ENCODE data around the gene NSG1.
"Not testable (repeated sequence)": the region's sequence is repeated elsewhere in the genome, so short reads cannot be mapped to it uniquely, and the experiment has no call there.

The NSG1 gene, protein sequence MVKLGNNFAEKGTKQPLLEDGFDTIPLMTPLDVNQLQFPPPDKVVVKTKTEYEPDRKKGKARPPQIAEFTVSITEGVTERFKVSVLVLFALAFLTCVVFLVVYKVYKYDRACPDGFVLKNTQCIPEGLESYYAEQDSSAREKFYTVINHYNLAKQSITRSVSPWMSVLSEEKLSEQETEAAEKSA

DNA sequence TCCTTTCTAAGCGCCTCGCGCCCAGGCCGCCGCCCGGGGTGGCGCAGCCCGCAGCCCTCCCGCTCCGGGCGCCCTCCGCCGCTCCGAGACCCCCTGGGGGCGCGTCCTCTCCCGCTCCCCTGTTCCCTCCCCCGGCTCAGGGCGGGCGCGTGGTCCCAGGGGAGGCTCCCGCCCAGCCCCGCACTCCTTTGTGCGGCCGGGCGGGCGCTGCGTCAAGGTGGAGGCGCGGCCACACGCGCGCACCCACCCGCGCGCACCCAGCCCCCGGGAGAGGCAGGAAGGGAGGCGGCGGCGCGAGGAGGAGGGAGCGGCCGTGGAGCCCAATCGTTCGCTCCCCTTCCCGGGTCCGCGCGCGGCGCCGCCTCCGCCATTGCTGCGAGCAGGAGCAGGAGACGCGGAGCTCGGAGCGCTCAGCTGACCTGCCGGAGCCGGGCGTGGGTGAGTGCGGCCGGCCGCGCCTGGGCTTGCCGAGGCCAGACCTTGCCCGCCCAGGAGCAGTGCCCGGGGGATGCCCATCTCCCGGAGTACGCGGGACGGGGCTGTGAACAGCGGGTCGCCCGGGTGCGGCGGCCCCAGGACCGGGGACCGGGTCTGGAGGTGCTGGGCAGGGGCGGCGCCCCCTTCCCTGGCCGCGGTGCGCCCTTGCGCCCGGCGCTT, at the start of gene NSG1:
NSG1 (plus strand) TSS at position 367 of the 657 bp plus-strand sequence. CDS start 528 bp downstream, outside the sequence.
- no peak for DNase-seq

DNA sequence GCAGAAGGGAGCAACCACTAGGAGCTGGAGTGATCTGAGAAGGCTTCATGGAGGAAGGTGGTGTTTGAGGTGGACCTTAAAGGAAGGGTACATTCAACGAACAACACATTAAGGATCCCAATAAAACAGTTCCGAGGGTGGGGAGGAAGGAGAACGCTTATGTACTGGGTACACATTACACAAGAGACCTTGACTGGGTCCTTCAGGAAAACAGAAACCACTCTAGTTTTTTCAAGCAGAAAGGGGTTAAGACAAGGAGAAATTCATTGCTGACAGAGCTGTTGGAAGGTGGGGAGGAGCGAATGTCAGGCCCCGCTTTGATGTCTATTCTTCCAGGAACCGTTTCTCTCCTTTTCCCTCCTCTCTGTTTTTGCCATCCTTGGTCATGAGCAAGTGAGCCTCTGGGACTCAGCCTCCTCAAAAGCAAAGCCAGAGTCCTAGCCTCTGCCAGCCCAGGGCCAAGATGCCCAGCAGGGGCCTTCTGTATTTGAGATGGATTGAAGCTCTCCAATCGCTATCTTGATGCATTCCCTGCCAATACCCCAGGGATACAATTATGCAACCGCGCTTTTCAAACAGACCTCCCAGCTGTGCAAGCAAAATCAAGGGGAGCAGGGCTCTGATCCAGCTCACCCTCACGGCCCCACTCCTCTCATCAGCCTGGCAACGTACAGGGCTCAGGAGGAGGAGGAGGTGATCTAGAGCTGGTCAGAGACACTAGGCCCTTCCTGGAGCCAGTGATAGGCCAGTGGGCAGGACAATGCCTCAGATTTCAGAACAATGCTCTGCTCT, 48.5 kb upstream of the NSG1 start:
- peak; percentile 52 for DNase-seq

DNA sequence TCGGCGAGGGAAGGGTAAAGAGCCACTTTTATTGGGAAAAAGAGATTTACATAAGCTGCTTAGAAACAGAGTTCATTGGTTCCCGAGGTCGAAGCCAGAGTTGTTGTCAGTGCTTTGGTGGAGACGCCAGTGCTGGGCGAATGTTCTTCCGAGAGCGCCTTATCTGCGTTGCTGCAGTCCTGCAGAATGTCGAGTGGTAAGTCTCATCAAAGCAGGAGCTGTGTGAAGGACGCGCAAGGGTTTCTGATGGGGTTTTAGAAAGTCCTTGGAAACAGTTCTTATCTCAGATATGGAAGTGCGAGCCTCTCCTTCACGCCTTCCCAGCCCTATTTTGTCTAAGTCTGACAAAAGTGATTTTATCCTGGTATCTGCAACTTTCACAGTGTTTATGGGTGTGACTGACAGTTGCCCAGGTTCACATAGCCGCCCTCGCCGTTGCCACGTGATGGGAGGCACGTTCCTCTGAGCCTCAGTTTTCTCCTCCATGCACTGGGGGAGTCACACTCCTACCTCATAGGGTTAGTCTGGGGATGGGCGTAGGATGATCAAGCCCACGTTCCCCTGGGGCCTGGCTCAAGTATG, 47.3 kb upstream of the NSG1 start:
- no peak for DNase-seq

DNA sequence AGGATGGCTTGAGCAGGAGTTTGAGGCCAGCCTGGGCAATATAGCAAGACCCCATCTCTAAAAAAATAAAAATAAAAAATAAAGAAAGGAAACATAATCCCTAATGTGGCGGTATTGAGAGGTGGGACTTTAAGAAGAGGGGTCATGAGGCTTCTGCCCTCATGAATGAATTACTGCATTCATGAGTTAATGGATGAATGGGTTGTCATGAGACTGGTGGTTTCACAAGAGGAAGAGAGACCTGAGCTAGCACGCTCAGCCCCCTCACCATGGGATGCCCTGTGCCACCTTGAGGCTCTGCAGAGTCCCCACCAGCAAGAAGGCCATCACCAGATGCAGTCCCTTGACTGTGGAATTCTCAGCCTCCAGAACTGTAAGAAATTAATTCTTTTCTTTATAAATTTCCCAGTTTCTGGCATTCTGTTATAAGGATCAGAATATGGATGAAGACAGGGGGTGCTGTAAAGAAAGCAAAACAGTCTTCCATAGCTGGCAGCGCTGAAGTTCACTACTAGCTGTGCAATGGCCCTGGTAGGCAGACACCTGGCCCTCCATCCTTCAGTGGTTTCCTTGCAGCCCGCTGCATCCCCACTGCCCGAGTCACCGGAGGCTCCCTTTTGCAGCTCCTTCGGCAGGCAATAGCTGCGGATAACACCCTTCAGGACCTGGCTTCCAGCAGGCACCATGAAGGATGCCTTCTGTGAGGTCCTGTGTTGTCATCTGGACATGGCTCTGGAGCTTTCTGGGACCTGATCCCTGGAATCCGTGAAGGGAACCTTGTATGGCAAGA, 44.8 kb upstream of the NSG1 start:
- DNase-seq, result no peak

DNA sequence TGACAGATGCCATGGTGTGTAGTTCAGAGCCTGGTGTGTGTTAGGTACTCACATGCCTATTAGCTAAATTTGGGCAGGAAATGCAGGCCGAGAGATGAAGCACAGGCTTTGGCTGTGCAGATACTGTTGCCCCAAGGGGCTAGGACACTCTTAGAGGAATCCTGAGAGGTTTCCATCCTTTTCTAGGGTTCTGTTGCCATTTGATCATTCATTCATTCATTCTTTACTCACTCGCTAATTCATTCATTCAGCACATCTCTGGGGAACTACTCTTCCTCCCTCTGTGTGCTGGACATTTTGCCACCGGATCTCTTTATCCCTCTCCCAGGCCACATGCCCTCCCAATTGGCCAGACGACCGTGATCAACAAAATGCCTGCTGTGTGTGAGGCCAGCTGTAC, 43.9 kb upstream of the NSG1 start:
- no peak for DNase-seq

DNA sequence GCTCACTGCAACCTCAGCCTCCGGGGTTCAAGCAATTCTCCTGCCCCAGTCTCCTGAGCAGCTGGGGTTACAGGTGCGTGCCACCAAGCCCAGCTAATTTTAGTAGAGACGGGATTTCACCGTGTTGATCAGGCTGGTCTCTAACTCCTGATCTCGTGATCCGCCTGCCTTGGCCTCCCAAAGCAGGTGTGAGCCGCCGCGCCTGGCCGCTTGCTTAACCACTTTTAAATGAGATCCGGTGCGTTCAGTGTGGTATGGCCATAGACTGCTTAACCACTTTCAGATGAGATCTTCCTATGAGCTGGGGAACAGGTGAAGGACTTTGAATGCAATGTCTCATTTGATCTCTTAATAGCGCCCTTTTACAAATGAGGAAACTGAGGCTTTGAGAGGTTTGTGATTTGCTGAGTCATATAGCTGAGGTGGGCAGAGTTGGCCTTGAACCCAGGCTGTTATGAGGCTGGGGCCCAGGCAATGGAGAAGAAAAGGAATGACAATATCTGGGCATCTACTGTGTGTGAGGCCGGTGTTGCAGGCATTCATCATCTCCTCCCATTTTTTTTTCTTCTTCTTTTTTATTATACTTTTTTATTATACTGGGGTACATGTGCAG, 41.9 kb upstream of the NSG1 start:
- no peak for DNase-seq

DNA sequence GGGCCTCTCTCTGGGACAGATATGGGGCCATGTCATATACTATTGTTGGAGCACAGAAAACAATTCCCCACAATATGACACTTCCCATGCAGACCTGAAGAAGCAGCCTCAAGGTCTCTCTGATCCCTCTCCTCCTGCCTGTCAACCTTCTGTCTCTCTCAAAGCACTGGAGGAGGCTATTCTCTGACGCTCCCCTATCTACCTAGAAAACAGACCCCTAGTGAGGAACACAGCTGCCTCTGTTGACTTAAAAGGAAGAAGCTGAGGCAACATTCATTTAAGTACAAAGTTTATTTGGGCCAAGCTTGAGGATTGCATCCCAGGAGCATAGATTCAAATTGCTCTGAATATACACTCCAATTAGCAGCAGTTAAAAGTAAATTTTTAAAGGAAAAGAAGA, 39.3 kb upstream of the NSG1 start:
- no peak for DNase-seq

DNA sequence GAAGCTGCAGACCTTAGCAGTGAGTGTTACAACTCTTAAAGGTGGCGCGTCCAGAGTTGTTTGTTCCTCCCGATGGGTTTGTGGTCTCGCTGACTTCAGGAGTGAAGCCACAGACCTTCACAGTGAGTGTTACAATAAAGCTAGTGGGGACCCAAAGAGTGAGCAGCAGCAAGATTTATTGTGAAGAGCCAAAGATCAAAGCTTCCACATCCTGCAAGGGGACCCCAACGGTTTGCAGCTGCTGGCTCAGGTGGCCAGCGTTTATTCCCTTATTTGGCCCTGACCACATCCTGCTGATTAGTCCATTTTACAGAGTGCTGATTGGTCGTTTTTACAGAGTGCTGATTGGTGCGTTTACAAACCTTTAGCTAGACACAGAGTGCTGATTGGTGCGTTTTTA, 38.3 kb upstream of the NSG1 start:
- not testable (repeated sequence) for DNase-seq

DNA sequence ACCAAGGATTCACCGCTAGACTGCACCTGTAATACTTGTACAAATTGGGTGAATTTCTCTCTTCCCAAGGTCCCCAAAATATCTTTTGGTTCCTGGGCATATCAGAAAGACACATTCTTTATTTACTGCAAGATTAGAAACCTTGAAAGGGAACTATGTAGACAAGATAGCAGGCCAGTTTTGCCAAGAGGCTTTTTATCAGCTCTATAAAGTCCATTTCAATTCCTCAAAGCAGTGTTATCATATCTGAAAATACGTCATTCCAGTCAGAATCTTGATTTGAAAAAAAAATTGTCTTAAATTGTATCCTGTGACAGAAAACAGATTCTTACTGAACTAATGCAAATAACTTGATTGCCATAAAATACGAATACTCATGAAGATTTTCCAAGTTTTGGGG, 37.0 kb upstream of the NSG1 start:
- DNase-seq, result no peak

DNA sequence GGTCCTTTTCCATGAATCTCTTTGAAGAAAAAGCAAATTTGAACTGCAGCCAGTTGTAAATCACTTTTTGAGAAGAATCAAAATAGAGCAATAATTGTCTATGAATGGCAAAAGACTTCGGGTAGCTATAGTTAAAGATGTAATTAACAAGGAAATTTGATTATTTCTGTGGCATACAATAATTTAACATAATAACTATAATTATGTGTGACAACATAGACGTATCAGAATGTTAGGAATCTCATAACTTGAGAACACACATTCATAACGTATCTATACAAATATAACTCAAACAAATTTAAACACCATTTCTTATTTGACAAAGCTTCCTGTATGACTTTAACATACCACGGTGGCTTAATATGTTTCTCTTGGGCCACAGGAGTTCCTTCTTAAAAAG, 36.0 kb upstream of the NSG1 start:
- DNase-seq, result no peak

DNA sequence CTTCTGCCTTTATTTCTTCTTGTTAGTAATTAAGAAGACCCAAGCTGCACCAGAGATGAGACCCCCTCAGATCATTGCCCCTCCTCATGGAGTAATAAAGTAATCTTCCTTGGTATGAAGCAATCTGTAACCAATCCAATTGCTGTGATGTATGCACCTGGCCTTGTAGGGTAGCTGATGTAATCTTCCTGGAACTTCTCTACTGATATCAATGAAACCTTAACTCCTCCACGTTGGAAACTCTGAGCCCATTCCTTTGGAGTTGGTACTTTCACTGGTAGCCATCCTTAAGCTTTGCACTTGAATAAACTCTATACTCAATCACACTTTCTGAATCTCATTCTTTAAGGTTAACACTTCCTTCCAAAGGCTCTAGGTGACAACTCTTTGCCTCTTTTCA, 31.6 kb upstream of the NSG1 start:
- no peak for DNase-seq

DNA sequence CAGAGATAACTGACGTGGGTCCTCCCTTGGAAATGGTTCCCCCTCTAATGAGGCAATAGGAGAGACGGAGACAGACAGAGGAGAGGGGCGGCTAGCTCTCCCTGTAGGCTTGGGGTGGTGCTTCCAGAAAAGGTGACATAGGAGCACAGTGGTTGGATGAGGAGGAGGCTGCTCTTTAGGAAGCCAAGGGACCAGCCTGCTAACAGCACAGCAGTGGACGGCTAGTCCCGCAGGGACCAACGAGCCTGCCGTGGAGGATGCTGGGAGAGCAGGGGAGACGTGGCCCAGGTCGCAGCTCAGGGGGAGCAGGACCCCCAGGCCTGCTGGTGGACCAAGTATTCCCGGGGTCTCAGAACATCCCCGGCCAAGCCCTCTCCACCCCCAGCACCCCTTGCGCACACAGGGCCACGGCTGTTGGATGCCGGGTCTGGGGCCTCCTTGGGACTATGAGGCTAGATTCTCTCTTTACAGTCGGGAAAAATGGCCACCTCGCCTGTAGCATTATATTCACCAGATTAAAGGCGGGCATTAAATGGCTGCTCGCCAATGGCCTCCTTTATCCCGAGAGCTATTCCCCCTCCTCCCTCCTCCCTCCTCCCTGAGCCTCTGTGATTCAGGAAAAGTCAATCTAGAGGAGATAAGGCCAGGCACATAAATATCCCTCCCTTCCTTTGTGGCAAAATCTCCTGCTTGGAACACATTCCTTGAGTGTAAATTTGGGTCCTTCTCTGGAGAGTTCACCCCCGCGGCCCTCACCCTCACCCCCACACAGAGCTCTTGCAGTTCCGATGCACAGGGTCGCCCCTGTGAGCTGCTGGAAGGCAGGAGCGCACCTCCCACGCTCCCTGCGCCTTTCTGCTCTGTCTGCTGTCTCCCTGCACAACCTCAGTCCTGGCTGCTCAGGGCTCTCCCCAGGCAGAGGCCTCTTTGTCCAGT, 30.5 kb upstream of the NSG1 start:
- no peak for DNase-seq

DNA sequence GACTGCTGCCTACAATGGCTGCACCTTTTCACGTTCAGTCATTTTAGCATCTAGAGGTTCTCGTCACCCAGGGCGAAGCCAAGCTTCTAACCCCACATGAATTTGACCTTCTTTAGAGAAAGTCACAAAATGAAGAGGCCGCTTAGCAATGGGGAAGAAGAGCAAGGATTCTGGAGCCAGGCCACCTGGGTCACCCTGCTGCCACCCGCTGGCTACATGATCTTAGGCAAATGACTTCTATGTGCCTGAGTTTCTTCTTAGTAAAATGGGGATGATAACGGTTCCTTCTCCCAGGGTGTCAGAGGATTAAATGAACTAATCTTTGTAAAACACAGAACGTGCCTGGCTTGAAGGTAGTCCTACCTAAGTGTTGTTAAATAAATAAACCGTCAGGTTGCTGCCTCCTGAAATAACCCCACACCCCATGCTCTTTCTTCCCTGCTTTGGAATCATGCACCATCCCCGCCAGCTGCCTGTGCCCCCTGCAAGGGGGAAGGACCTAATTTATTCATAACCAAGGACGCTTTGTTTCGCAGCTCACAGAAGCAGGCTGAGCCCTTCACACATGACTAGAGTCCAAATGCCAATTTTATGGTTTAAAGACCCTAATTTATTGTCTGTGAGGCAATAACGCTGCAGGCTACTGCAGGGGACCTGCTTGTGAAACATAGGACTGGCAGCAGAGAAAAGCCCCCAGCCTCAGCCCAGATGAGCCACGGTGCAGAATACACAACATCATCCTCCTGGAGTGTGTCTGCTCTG, 28.6 kb upstream of the NSG1 start:
- DNase-seq, result no peak

DNA sequence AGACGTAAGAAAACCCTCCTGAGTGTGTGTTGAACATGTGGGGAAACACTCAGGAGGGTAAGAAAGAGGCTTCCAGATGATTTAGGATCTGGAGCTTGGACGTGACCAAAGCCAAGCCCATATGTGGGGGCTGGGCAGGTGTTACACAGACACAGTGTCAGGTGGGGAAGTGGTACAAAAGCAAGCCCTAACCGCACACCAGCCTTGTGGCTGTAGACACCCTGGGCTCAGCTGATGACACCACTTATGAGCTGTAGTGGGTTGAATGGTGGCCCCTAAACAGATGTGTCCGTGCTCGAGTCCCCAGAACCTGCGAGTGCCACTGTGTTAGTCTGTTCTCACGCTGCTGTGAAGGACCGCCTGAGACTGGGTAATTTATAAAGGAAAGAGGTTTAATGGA, 25.0 kb upstream of the NSG1 start:
- no peak for DNase-seq

DNA sequence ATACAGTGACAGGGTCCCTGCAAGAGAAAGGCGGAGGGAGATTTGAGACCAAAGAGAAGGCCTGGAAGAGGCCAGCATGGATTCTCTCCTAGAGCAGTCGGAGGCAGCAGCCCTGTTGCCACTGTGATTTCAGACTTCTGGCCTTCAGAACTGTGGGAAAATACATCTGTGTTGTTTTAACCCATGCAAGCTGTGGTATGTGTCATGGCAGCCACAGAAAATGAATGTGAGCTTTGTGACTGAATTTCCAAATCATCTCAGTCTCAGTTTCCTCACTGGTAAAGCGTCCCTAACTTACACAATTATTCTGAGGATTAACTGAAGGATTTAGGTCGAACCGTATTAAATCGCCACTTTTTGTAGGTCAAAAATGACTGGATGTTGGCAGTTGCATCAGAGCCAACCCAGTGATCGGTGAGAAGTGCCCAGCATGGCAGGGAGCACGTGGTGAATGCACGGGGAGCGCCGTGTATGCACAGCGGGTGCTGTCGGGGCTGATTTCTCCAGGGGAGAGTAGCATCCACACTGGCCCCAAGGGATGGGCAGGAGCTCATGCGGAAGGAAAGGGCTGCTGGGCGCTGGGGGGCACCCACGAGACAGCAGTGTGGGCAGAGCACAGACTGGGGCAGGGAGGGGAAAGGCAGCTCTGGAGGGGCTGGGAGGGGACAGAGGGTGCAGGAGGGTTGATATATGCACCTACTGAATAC, 23.8 kb upstream of the NSG1 start:
- DNase-seq, result no peak

DNA sequence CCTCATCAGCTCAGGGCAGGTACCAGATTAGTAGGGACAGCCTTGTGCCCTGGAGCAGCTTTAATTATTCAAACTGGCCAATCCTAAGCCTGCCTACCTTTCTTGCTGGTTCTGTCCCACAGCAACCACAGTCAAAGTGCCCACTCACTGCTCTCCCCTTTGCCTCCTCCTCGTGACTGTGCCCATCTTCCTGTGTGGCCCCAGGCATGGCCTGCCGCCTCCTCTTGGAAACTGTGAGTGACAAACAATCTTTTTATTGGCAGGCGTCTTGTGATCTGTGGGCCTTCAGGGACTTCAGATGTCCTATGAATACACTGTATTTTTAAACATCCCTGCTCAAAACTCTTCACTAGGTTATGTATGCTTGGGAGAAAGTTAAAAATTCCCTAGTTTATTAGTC, 22.8 kb upstream of the NSG1 start:
- no peak for DNase-seq

DNA sequence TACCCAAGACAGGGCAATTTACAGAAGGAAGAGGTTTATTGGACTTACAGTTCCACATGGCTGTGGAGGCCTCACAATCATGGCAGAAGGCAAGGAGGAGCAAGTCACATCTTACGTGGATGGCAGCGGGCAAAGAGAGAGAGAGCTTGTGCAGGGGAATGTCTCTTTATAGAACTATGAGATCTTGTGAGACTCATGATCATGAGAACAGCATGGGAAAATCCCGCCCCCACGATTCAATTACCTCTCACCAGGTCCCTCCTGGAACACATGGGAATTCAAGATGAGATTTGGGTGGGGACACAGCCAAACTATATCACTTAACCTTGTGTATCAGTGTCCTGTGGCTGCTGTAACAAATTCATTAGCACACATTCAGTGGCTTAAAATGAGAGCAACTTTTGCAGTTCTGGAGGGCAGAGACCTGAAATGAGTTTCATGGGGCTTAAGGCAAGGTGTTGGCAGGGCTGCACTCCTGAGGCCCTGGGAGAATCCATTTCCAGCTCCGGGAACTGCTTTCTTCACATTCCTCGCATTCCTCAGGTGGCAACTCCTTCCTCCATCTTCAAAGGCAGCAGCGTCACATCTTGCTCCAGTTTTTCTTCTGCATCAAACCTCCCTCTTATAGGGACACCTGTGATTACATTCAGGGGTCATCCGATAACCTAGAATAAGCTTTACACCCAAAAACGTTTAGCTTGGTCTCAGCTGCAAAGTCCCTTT, 22.3 kb upstream of the NSG1 start:
- DNase-seq, result no peak

DNA sequence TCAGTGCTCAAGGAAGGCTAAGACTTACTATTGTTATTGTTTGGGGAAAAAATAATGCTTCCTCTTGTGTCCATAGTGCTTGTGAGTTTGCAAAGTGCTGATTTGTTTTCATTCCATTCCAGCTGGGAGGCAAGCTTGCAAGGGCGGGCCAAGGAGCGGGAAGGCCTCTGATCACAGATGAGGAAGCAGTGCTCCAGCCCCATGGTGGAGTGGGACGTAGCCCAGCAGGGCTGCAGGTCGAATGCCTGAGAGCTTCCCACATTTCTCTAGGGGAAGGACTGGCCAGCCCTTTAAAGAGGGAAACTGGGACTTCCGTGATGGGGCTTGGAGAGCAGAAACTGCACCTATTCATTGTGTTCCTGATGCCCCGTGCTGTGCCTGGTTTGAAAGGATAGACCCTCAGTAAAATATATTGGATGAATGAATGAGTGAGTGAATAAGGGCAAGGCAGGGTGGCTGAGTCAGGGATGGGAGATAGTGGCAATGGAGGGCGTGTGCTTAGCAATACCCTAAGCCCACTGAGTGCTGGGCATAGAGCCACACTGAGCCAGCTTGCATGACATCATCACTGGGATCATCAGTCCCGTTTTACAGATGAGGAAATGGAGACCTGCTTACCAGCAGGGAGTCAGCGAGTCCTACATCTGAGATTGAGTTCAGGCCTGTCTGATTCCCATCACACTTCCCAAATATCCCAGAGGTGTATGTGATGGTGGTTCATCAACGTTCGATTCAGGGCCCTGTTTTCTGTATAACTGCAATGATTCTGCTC, 17.9 kb upstream of the NSG1 start:
- no peak for DNase-seq

Data from NCI-H2081 treated with DMSO at 0.1 percent for 48 hours (cell line).